T-helper 2 cell treated with Interferon-gamma antibody and Interleukin-4, amounts not matched to agents 5 μg/mL and 100 μg/mL, for 36 hours (primary cell): ENCODE results near the gene PARVG.

ENCODE experiments used
- DNase-seq: peaks from one replicate; pipeline ENCODE4 v3.0.0; 2021; ENCODE audit warnings: low spot score
- H3K27ac Mint-ChIP-seq: one replicate; pipeline ENCODE4 v1.8.0; 2021; ENCODE audit warnings: mild to moderate bottlenecking, mixed read lengths
- H3K27me3 Mint-ChIP-seq: one replicate; pipeline ENCODE4 v1.8.0; 2021; ENCODE audit warnings: low read depth, mixed read lengths
- H3K36me3 Mint-ChIP-seq: one replicate; pipeline ENCODE4 v1.8.0; 2021; ENCODE audit warnings: low read depth, mixed read lengths
- H3K4me1 Mint-ChIP-seq: one replicate; pipeline ENCODE4 v1.8.0; 2021; ENCODE audit warnings: low read depth, mixed read lengths
- H3K4me3 Mint-ChIP-seq: one replicate; pipeline ENCODE4 v1.8.0; 2022; ENCODE audit warnings: mild to moderate bottlenecking, moderate library complexity, mixed read lengths
- H3K9me3 Mint-ChIP-seq: one replicate; pipeline ENCODE4 v1.8.0; 2021; ENCODE audit warnings: mixed read lengths

PARVG gene

DNA sequence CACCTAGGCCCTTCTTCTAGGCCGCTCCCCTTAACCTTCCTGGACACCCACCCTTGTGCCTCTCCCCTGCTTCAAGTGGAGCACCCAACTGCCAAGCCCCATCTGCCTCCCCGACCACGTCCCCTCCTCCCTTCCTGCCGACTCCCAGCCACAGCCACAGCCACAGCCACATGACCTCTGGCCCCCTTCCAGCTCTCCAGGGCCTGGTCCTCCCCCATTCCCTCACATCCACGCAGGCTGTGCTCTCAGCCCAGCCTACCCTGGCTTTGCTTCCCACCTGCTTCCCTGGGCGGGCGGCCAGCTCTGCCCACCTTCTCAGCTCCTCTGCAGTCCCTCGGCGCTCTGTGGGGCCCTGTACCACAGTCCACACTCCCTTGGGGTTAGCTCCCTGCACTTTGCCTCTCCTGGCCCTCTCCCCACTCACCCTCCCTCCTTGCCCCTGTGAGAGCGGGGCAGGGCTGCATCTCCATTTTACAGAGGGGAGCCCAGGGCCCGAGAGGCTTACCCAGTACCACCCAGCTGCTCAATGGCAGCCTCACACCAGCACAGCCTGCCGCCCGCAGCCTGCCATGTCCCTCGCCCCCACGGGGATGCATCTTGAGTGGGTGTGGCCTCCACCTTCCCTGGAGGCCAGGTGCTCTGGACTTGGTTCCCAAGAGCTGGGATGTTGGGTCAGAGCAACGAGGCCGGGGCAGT is 20.3 kb downstream of the PARVG start:
- Mint-ChIP-seq H3K27ac (peak overlapping the region; percentile 20), H3K4me1 (peaks cover 13% of the 10 kb centered on the region), H3K27me3 (no peaks in the 10 kb centered on the region), H3K9me3 (no peaks in the 10 kb centered on the region), H3K36me3 (peaks cover 41% of the 10 kb centered on the region), H3K4me3 (no peak overlapping the region)
- DNase-seq: no peak

DNA sequence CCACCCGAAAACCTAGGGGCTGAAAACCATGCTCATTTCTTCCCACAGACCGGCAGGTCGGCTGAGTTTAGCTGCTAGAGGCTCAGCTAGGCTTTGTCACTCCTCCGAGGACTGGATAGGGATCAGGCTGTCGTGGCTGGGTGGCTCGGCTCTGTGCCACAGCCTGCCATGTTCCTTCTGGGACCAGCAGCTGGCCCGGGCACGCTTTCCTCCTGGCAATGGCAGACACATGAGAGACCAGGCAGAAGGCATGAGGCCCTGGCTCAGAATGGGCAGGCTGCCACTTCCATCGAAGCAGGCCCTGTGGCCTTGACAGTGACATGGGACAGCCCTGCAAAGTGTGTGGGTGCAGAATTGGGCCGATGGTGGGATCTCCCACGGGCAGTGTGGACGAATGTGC is 20.9 kb downstream of the PARVG start:
- no peak overlapping the region for H3K4me3 Mint-ChIP-seq
- peaks cover 13% of the 10 kb centered on the region for H3K4me1 Mint-ChIP-seq
- DNase-seq: no peak
- no peak overlapping the region for H3K27ac Mint-ChIP-seq
- H3K36me3 Mint-ChIP-seq: peaks cover 41% of the 10 kb centered on the region
- H3K9me3 Mint-ChIP-seq: no peaks in the 10 kb centered on the region
- no peaks in the 10 kb centered on the region for H3K27me3 Mint-ChIP-seq

DNA sequence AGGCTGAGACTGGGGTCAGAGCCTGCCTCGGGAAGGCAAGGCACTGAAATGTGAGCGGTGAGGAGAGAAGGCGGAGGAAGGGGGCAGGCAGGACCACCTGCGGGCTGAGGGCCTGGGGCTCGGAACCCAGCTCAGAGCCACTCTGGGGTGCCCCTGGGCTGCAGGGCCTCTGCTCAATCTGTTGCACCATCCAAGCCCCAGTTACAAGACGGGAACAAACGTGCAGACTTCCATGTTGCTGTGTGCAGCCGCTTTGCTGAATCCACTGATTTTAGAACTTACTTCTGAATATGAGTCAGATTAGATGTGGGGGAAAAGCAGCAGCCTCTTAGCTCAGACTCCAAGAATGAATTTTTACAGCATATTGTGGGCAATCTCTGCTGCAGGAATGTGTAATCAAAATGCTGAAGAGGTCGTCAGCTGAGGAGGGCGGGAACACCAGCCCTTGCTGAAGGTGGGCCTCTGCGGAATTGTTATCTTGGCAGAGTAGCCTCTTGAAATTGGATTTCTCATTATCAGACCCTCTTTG is 21.6 kb downstream of the PARVG start:
- no peaks in the 10 kb centered on the region for H3K9me3 Mint-ChIP-seq
- no peak overlapping the region for H3K4me3 Mint-ChIP-seq
- no peaks in the 10 kb centered on the region for H3K27me3 Mint-ChIP-seq
- H3K36me3 Mint-ChIP-seq: peaks cover 40% of the 10 kb centered on the region
- no peak overlapping the region for H3K27ac Mint-ChIP-seq
- DNase-seq: no peak
- H3K4me1 Mint-ChIP-seq: peaks cover 13% of the 10 kb centered on the region

DNA sequence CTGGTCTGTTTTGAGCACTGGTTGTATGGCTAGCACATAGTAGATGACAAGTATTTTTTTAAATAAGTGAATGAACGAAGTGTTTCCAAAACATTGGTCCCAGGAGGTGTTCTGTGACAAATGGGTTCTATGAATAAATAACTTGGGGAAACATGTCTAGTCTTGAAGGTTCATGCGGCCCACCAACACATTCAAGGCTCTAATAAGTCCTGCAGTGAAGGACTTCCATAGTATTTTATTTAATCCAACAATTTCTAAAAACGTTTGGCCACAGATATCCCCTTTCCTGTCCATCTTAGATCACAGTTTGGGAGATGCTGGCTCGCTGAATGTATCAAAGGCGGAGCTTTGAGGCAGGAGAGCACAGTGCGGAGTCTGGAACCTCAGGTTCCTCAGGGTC is 22.5 kb downstream of the PARVG start:
- Mint-ChIP-seq H3K27ac (no peak overlapping the region), H3K36me3 (peaks cover 40% of the 10 kb centered on the region)

DNA sequence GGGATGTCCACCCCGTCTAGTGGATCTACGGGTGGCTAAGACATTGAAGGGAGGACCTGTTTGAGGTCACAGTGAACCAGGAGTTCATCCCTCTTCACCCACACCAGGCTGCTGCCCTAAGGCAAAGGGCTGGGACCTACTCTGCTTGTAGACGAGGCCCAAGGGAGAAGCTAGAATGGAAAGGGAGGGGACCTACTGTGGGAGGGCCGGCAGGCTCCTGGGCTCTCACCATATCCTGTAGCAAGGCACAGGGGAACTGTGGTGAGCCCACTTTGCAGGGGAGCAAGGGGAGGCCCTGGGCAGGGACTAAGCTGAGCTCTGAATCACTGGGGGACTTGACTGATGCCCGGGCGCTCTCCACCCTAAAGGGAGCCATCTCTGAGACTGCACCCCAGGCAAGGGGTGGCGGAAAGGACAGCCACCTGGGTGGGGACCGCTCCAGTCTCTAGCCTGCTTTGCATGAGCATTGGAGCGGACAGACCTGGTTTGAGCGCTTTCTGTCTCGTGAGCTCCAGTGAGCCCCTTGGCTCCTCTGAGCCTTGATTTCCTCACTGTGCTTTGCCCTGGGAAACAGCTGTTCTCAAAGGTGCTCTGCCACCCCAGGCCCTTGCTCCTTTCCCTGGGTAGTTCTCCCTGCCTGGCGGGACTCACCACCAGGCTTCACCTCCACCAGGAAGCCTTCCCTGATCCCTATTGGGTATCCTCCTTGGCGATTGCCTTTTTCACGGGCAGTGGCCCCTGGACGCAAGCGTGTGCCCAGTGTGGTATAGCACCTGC is 24.2 kb downstream of the PARVG start:
- H3K27ac Mint-ChIP-seq: no peak overlapping the region
- H3K4me3 Mint-ChIP-seq: no peak overlapping the region
- H3K4me1 Mint-ChIP-seq: peaks cover 17% of the 10 kb centered on the region
- H3K27me3 Mint-ChIP-seq: no peaks in the 10 kb centered on the region
- no peak for DNase-seq
- peaks cover 34% of the 10 kb centered on the region for H3K36me3 Mint-ChIP-seq
- peaks cover 9% of the 10 kb centered on the region for H3K9me3 Mint-ChIP-seq

More for the DNA sequence above, 22.5 kb downstream of the PARVG start:
- Mint-ChIP-seq H3K4me1 (peaks cover 13% of the 10 kb centered on the region), H3K9me3 (no peaks in the 10 kb centered on the region), H3K4me3 (no peak overlapping the region), H3K27me3 (no peaks in the 10 kb centered on the region)
- DNase-seq: no peak

DNA sequence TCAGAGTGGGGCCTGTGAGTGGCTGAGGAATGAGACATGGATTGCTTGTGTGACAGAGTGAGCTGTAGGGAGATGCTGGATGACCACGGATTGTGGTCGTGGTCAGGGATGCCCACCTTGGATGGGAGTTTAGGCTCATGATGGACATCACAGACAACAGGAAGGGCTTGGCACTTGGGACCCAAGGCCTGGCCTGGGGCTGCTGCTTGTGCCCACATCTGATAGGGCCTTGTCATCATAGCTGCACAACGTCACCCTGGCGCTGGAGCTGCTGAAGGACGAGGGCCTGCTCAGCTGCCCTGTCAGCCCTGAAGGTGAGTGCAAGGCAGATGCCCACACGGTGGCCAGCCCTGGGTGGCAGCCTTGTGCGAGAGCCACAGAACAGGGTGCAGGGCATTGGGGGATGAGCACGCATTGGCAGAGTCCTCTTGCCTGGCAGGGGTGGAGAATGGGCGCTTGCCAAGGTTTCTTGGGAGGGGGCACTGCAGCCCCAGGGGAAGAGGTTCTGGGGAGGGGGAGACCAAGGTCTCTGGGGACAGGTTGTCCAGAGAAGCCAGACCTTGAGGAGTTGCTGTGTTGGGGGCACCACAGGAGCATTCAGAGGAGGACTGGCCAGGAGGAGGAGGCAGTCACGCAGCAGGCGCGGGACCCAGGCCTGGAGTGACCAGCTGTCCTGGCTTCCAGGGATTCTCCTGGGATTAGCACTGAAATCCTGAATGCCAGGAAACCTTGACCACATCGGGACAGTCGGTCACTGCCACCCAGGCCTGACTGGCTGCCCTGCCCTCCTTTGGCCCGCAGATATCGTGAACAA is 25.0 kb downstream of the PARVG start:
- H3K4me1 Mint-ChIP-seq: peaks cover 13% of the 10 kb centered on the region
- H3K4me3 Mint-ChIP-seq: no peak overlapping the region
- DNase-seq: no peak
- H3K27ac Mint-ChIP-seq: no peak overlapping the region
- peaks cover 9% of the 10 kb centered on the region for H3K9me3 Mint-ChIP-seq
- peaks cover 35% of the 10 kb centered on the region for H3K36me3 Mint-ChIP-seq
- no peaks in the 10 kb centered on the region for H3K27me3 Mint-ChIP-seq

DNA sequence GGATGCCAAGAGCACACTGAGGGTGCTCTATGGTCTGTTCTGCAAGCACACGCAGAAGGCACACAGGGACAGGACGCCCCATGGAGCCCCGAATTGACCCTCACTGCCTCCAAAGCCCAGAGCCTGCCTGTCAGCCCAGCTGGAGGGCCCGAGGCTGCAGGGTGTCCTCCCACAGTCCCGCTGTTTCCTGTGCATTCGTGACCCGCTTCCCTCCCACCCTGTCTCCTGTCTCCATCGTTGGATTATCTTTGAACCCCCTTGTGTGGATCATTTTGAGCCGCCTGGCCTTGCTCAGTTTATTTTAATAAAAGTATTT is 25.6 kb downstream of the PARVG start:
- Mint-ChIP-seq H3K36me3 (peaks cover 36% of the 10 kb centered on the region), H3K27ac (no peak overlapping the region), H3K4me3 (no peak overlapping the region), H3K9me3 (peaks cover 9% of the 10 kb centered on the region), H3K4me1 (peaks cover 9% of the 10 kb centered on the region), H3K27me3 (no peaks in the 10 kb centered on the region)
- no peak for DNase-seq

DNA sequence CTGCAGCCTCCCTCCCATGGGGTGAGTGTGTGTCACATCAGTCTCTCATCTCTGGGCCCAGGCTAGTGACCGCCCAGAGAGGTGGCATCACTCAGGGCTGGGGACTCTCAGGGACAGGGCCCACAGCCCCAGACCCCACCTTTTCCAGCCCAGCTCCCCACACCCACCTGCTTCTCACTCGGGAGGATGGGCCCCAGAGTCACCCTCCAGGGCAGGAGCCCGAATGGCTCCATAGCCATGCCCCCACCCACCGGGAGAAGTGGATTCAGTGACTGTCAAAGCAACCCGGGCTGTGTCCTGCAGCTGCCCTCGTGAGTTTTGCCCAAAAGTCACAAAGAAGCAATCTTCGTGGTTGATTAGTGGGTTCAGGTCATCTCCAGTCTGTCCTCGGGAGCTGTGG is 26.0 kb downstream of the PARVG start:
- no peaks in the 10 kb centered on the region for H3K27me3 Mint-ChIP-seq
- DNase-seq: no peak
- peaks cover 9% of the 10 kb centered on the region for H3K4me1 Mint-ChIP-seq
- H3K36me3 Mint-ChIP-seq: peaks cover 37% of the 10 kb centered on the region
- H3K4me3 Mint-ChIP-seq: no peak overlapping the region
- H3K27ac Mint-ChIP-seq: no peak overlapping the region
- H3K9me3 Mint-ChIP-seq: peaks cover 9% of the 10 kb centered on the region

DNA sequence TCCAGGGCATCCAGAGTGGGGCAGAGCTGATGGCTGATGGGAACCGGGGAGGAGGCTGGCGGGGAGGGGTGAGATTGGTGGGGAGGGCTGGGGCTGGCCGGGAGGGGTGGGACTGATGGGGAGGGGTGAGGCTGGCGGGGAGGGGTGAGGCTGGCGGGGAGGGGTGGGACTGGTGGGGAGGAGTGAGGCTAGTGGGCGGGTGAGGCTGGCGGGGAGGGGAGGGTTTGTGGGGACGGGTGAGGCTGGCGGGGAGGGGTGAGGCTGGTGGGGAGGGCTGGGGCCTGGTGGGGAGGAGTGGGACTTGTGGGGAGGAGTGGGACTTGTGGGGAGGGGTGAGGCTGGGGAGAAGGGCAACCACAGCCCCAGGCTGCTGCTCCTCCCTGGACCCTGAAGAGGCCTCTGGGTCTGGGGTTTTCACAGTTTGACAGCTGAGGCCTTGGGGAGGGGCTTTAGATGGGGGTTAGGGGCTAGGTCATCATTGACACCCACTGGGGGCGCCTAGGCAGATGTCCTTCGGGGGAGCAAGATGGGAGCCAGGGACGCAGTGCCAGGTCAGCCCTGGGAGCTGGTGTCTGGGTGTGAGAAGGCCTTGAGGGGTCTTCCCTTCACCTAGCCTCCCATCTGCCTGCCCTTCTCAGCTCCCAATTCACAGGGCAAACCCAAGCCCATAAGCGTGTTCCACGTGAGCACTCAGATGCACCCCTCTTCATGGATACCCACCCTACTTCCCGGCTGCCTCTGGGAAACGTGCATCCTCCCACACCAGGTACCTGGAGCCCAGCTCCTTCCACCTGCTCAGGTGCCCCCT is 26.7 kb downstream of the PARVG start:
- Mint-ChIP-seq H3K27ac (no peak overlapping the region), H3K27me3 (no peaks in the 10 kb centered on the region), H3K36me3 (peaks cover 32% of the 10 kb centered on the region), H3K4me3 (no peak overlapping the region), H3K4me1 (peaks cover 9% of the 10 kb centered on the region), H3K9me3 (peaks cover 9% of the 10 kb centered on the region)
- no peak for DNase-seq

DNA sequence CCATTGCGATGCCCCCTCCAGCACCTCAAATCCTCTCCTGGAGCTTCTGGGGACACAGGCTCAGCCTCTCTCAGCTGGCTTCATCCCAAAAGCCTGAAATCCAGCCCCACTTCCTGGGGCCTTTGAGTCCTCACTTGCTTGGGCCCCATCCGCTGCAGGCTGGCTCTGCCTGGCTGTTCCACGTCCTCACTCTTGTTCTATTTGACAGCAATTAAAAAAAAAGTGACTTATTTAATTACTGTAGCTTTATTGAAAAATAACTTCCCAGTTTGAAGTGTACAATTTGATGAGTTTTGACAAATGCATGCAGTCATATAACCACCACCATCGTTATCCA is 27.2 kb downstream of the PARVG start:
- peaks cover 9% of the 10 kb centered on the region for H3K4me1 Mint-ChIP-seq
- peaks cover 9% of the 10 kb centered on the region for H3K9me3 Mint-ChIP-seq
- H3K27me3 Mint-ChIP-seq: no peaks in the 10 kb centered on the region
- peaks cover 28% of the 10 kb centered on the region for H3K36me3 Mint-ChIP-seq
- no peak for DNase-seq
- H3K4me3 Mint-ChIP-seq: no peak overlapping the region
- H3K27ac Mint-ChIP-seq: no peak overlapping the region

DNA sequence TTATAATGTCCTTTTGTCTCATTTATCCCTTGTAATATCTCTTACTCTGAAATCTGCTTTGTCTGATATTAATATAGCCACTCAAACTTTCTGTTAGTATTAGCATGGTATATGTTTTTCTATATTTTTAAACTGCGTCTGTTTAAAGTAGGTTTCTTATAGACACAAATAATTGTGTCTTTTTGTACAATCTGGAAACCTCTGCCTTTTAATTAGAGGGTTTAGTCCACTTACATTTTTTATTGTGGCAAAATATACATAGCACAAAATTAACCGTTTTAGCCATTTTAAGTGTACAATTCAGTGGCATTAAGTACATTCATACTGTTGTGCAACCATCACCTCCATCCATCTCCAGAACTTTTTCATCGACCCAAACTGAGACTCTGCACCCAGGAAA is 28.6 kb downstream of the PARVG start:
- no peak overlapping the region for H3K4me3 Mint-ChIP-seq
- H3K9me3 Mint-ChIP-seq: peaks cover 9% of the 10 kb centered on the region

DNA sequence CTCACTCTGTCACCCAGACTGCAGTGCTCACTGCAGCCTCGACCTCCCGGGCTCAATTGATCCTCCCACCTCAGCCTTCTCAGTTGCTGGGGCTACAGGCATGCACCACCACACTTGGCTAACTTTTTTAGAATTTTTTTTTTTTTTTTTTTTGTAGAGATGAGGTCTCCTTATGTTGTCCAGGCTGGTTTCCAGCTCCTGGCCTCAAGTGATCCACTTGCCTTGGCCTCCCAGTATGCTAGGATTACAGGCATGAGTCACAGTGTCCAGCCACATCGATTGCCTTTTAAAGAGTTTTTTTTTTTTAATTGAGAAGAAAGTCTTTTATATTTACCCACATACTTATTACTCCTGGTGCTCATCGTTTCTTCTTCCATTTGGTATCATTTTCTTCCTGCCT is 30.0 kb downstream of the PARVG start:
- peaks cover 16% of the 10 kb centered on the region for H3K36me3 Mint-ChIP-seq
- H3K9me3 Mint-ChIP-seq: peaks cover 9% of the 10 kb centered on the region
- no peaks in the 10 kb centered on the region for H3K27me3 Mint-ChIP-seq
- peaks cover 9% of the 10 kb centered on the region for H3K4me1 Mint-ChIP-seq
- H3K27ac Mint-ChIP-seq: no peak overlapping the region
- DNase-seq: no peak
- H3K4me3 Mint-ChIP-seq: no peak overlapping the region

More for the DNA sequence above, 28.6 kb downstream of the PARVG start:
- H3K27ac Mint-ChIP-seq: no peak overlapping the region
- no peaks in the 10 kb centered on the region for H3K27me3 Mint-ChIP-seq
- peaks cover 21% of the 10 kb centered on the region for H3K36me3 Mint-ChIP-seq
- H3K4me1 Mint-ChIP-seq: peaks cover 9% of the 10 kb centered on the region
- DNase-seq: no peak

DNA sequence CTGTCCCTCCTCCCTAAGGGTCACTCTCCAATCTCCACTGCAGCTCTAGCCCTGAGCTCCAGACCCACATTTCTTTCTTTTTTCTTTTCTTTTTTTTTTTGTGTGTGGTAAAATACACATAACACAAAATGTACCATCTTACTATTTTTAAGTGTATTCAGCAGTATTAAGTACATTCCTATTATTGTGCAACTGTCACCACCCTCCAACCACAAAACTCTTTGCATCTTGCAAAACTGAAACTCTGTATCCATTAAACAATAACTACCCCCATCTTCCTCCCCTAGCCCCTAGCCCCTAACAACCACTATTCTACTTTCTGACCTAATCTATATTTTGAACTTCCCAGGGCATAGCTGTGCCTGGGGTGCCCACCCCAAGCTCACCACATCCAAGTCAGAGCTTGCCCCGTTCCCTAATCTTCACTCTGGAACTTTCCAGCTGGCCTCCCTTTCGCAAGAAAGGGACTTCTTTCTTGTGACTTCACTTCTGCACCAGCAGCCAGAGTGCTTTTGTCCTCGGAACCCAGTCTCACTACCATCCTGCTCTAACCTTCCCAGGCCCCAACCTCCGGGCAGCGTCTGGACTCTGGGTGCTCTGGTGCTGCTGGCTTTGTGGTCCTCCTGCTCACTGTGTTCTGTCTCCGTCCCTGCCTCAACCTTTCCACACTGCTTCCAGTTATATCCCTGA is 30.7 kb downstream of the PARVG start:
- peaks cover 16% of the 10 kb centered on the region for H3K36me3 Mint-ChIP-seq
- H3K27ac Mint-ChIP-seq: no peak overlapping the region
- peaks cover 9% of the 10 kb centered on the region for H3K4me1 Mint-ChIP-seq
- no peak overlapping the region for H3K4me3 Mint-ChIP-seq
- no peak for DNase-seq
- no peaks in the 10 kb centered on the region for H3K27me3 Mint-ChIP-seq
- H3K9me3 Mint-ChIP-seq: peaks cover 12% of the 10 kb centered on the region
